HepG2 (cell line): ENCODE data around the gene ARHGAP26.

Experiments
- CHD2 ChIP-seq: IDR thresholded peaks from 2 replicates; pipeline ENCODE4 v1.6.1; 2011; ENCODE audit warnings: low read depth, low read length, improper control_type of control experiment
- IKZF1 ChIP-seq: fragments of 450-650 bp; IDR thresholded peaks from 2 replicates; pipeline ENCODE4 v1.7.1; 2016
- POLR2AphosphoS5 ChIP-seq: IDR thresholded peaks from 2 replicates; pipeline ENCODE4 v1.6.1; 2012; ENCODE audit warnings: low read depth, low read length
- RBAK ChIP-seq: sonication (generic); formaldehyde crosslinking; IDR thresholded peaks from 2 replicates; pipeline ENCODE4 v1.5.1; 2020; ENCODE audit warnings: mild to moderate bottlenecking, missing genetic modification reagents
- TCF7L2 ChIP-seq: IDR thresholded peaks from 2 replicates; pipeline ENCODE4 v1.6.1; 2011; ENCODE audit warnings: mild to moderate bottlenecking, low read depth, low read length, moderate library complexity
- ZNF232 ChIP-seq: sonication (generic); formaldehyde crosslinking; IDR thresholded peaks from 2 replicates; pipeline ENCODE4 v1.4.0; 2020; ENCODE audit warnings: missing genetic modification reagents, borderline replicate concordance
- TF ChIP-seq, protein P1 (sequence below): sonication (generic); formaldehyde crosslinking; IDR thresholded peaks from 2 replicates; pipeline ENCODE4 v1.5.0; 2020; ENCODE audit warnings: mild to moderate bottlenecking, missing genetic modification reagents, moderate library complexity

- TF ChIP-seq POLR2AphosphoS5 = no peak
- no peak for TF ChIP-seq IKZF1
- TF ChIP-seq, protein P1, sequence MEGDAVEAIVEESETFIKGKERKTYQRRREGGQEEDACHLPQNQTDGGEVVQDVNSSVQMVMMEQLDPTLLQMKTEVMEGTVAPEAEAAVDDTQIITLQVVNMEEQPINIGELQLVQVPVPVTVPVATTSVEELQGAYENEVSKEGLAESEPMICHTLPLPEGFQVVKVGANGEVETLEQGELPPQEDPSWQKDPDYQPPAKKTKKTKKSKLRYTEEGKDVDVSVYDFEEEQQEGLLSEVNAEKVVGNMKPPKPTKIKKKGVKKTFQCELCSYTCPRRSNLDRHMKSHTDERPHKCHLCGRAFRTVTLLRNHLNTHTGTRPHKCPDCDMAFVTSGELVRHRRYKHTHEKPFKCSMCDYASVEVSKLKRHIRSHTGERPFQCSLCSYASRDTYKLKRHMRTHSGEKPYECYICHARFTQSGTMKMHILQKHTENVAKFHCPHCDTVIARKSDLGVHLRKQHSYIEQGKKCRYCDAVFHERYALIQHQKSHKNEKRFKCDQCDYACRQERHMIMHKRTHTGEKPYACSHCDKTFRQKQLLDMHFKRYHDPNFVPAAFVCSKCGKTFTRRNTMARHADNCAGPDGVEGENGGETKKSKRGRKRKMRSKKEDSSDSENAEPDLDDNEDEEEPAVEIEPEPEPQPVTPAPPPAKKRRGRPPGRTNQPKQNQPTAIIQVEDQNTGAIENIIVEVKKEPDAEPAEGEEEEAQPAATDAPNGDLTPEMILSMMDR (CRISPR knock-in tag) = no peak
- no peak for TF ChIP-seq TCF7L2
- TF ChIP-seq RBAK (CRISPR knock-in tag) = no peak
- TF ChIP-seq ZNF232 = no peak
- no peak for TF ChIP-seq CHD2
Observed at GRCh38 chr5:142910128-142910527, 140.0 kb downstream of the ARHGAP26 start.
